Measurements from ENCODE around the gene OPALIN.

OPALIN gene, protein sequence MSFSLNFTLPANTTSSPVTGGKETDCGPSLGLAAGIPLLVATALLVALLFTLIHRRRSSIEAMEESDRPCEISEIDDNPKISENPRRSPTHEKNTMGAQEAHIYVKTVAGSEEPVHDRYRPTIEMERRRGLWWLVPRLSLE

DNA sequence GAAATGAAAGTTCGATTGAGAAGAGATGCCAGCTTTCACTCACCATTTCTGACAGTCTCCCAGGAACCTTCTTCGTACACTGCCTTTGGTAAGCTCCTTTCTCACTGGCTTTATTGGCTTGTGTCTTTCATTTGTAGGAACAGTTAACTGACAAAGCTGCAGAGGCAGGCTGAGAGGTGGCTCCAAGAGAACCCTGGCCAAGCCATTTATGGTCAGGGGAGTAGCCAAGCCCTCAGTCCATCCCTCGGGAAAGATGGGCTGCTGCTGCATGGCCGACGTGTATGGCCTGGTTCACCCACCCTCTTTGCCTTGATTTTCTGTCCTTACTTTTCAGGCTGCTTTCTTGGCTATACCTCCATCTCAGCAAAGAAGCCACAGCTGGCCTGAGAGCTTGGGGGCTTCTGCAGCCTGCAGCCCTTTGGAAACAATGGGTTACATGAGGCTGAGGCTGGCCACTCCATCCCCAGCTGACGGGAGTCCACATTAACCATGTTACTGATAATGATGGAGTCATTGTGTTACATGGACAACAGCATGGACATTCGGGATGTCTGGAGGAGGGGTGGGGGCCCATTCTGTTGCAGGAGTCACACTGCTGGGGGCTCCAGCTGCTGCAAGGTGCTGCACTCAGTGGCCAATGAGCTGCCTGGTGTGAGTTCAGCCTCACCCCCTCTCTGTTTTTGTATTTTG is at the start of gene OPALIN:
TSS of gene OPALIN (minus strand) at position 152 of the 690 bp plus-strand sequence. CDS start at position 46, 106 bp downstream.
- no peak for DNase-seq (ENCODE audit: low read depth in 2 of 3, low spot score in 1 of 3)

DNA sequence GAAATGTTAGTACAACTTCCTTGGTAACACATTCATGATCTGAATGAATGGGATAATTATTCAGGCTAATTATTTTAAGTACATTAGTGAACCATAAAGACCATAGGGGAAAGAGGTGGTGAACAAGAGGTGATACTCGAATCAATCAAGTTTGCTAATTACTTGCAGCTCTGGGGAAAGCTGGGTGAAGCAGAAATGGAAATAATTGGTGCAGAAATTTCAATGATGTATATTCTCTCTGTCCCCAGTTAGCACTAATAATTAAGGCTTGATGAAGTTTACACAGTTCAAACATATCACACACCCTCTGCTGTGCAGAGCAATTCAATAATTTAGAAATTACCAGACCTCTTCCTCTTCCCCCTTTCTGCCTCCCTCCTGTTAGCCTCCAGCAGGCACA is 49.4 kb upstream of the OPALIN start:
- DNase-seq (ENCODE audit: low read depth in 2 of 3, low spot score in 1 of 3), result no peak

DNA sequence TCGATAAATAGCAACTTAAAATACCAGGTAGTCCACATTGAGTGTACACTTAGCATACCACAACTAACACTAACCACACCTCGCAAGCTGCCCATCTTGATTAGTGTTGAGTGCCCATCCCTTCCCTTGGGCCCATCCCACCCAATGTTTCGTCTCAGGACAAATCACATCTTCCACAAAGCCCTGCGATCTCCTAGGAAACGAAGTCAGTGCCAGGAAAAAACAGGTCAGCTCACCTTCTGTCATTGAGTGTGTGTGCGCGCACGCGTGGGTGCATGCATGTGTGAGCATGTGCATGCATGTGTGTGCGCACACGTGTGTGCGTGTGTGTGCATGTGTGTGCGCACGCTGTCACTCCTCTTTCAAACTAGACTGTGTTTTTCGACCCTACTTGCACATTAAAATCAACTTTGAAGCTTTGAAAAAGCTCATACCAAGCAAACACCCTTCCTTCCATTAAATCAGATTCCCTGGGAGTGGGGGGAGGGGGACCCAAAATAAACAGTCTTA is 48.8 kb upstream of the OPALIN start:
- DNase-seq (ENCODE audit: low read depth in 2 of 3, low spot score in 1 of 3), result no peak

DNA sequence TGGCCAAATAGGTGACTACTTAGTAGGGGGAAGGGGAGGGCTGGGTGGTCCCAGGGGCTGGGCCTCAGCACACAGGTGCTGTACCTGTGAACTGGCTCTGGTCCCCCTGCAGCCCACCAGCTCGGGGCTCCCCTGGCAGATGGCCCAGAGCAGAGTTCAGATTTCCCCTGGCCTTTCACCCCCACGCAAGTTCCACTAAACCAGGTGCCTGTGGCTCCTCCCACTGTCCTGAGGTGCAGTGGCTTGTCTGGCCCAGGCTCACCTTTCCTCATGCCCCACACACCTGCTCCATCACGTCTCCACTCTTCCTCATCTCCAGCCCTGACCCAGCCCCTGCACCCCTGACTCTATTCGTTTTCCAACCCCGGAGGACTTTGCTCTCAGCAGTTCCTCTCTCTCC is 47.3 kb upstream of the OPALIN start:
- DNase-seq (ENCODE audit: low read depth in 2 of 3, low spot score in 1 of 3), result no peak

DNA sequence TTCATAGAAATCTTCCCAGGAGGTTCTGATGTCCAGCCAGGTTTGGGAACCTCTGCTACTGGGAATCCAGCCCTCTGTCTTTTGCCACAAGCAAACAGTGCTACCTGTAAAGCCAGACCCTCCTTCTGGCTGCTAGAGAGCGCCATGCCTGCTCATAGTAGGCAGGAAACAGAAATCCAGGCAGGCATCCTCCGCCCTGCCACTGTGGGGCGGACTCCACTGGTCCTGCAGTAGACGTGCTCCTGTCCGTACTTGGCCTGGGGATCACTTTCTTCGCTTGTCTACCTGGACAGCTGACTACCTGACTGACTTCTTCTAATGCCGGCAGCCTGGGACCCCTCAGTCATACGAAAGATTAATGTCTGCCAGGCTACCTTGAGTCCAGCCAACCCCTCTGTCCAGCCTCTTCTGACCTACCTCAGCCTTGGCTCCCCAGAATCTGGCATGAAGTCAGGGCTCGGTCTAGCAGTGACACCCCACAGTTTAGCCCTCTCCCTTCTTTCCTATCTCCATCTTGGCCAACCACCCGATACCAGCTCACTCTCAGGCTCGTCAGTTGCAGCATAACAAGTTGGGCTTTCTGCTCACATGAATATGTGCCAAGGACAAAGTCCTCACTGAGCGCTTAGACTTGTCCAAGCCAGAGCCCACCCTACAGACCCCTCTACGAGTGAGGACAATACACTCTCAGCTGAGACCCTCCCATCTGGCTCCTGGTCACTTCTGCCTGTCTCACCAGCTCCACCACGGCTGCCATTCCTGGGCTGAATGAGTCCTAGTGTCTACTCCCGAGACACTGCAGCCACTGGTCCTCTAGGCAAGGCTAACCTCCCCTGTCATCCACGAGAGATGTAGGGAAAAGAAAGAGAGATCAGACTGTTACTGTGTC is 43.9 kb upstream of the OPALIN start:
- DNase-seq (ENCODE audit: low read depth in 2 of 3, low spot score in 1 of 3), result no peak

DNA sequence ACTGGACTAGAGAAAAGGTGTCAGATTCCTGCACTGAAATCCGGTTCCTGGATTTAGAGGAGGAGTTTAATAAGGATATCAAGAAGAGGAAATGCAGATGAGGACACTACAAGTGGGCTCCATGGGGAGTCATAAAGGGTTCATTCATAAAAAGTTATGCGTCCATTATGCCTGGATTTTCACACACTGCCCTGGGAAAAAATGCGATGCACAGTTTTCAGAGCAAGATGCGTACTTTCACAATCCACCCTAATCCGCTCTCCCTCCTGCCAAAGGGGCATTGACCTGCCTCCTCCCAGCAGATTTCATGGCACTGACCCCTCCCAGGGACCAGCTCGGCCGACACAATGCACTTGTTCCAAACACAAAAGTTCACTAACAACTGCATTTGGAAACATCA is 42.2 kb upstream of the OPALIN start:
- DNase-seq (ENCODE audit: low read depth in 2 of 3, low spot score in 1 of 3), result no peak

DNA sequence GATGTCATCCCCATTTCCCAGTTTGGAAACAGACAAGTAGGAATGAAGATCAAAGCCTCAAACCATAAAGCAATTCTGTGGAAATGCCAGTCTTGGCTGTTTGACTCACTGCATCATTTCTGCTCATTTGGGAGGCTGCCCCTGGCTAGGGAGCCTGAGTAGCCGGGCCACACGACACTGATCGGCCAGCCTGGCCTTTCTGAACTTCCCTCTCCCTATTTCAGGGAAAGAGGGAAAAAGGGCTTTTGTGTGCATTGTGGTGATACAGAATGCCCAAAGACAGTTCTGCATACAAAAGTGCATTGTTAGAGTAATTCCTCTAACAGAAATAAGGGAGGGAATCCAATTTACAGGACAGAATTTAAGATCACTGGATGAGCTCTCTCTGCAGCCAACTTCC is 41.7 kb upstream of the OPALIN start:
- no peak for DNase-seq (ENCODE audit: low read depth in 2 of 3, low spot score in 1 of 3)

DNA sequence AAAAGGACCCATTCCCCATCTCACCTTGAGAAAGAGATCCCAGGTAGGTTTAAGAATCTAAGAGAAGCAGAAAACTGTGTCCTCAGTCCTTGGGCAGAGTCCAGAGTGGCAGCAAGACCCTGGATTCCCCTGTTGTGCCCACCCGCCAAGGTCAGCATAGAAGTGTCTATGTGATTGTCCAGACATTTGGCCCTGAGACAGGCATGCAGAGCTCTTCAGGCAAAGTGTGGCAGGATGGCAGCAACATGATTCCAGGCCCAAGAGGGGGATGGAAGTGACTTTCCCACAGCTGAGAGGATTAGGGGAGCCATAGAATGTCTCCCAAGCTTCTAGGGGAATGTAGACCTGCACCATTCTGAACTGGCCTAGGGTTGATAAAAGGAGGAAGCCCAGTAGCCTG is 39.1 kb upstream of the OPALIN start:
- DNase-seq (ENCODE audit: low read depth in 2 of 3, low spot score in 1 of 3), result no peak

DNA sequence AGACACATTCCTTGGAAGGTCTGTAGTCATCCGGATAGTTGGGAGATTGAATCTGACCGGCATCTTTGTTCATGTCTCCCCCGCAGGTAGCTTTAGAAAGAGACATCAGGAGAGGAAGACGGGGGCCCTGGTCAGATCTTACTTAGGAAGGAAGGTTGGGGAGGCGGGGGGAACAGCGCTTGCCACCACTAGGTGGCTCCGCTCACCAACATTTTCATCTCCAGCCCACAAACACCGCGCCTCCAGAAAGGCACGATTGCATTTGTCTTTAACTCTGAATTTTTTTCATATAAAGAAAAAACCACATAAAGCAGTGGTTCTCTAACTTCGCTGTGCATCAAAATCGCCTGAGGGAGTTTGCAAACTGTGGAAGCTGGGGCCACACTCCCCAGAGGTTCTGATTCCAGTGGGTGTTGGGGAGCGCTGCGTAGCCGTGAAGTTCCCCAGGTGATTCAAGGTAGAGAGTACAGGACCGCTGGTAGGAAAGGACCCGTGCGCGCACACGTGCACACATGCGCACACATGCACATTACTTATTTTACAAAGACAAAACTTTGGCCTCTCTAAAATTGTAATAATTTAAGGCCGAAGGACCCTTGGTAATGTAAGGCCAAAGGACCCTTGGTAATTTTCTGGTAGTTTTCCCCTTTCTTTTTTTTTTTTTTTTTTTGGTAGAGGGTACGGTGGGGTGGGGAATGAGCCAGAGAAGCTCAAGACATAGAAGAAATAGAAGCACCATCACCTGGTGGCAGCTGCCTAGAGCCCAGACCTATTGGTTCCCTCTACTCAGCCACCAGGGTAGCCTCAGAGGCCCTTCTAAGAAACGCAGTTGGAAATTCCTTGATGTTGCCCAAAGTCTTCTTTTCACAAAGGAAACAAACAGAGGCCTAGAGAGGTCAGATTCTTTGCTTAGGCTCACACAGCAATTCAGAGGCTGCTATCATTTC is 37.4 kb upstream of the OPALIN start:
- DNase-seq (ENCODE audit: low read depth in 2 of 3, low spot score in 1 of 3), result peak; percentile 23 to 52 (median 37)

DNA sequence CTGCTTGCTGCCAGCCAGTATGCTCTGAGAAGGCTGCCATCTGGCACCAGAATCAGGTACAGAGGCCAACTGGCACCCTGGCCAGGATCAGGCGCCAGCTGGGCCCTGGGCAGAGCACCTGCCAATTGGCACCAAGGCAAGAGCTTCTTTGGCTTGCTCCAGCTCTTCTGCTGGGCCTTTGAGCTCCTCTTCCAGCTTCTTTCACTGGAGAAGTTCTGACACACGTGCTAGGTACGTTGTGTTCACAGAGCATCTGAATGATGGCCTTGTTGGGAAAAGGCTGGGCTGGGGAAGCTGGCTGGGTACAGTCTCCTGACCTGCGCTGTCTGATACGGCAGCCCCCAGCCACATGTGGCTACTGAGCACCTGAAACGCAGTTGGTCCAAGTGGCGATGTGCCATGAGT is 31.7 kb upstream of the OPALIN start:
- no peak for DNase-seq (ENCODE audit: low read depth in 2 of 3, low spot score in 1 of 3)

DNA sequence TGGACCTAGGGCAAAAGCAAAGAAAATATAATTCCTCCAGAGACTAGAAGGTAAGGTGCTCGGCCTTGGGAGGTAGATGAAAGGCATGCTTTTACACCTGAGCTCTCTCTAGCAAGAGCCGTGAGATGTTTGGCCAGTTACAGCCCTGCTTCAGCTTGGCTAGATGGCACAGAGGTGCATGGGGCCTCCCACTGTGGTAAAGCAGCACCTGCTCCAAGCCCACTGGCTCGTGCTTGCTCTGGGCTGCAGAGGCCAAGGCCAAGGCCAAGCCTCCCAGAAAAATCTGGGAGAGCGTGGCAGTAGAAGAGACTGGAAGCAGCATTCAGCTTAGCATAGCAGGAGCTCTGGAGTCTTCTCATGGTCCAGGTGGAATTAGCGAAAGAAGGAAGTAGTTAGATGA is 31.0 kb upstream of the OPALIN start:
- DNase-seq (ENCODE audit: low read depth in 2 of 3, low spot score in 1 of 3), result no peak

DNA sequence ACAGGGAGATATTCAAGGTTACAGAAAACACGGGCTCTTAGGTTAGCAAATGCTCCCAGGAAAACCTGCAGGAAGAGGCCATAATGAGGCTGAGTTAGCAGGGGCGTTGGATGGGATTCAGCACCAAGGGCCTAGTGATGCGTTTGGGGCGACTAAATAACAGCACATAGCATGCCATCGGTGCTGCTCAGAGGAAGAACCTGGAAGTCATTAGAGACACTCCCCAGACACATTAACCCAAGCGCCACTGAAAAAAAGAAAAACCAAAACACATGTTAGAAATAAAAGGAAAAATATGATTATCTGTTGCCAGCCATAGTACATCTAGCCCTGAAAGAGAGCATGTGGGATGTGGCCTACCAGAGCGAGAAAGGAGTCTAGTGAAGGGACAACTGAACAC is 28.8 kb upstream of the OPALIN start:
- DNase-seq (ENCODE audit: low read depth in 2 of 3, low spot score in 1 of 3), result no peak

DNA sequence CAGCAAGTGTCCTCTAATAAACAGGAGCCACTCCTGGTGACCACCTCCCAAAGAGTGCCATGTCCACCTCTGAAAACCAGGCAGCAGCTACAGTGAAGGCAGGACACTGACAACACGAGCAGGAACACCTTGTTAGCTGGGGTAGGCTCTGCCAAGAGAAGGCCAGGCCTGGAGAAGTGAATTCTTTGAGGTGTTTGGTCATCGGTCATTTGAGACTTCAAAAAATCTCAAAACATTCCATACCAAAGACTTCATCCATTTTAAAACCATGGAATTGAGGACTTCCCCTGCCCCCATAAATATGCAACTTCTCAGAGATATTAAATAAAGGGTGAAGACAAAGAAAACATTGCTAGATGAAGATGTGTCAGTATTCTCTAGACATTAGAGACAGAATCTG is 28.4 kb upstream of the OPALIN start:
- no peak for DNase-seq (ENCODE audit: low read depth in 2 of 3, low spot score in 1 of 3)

DNA sequence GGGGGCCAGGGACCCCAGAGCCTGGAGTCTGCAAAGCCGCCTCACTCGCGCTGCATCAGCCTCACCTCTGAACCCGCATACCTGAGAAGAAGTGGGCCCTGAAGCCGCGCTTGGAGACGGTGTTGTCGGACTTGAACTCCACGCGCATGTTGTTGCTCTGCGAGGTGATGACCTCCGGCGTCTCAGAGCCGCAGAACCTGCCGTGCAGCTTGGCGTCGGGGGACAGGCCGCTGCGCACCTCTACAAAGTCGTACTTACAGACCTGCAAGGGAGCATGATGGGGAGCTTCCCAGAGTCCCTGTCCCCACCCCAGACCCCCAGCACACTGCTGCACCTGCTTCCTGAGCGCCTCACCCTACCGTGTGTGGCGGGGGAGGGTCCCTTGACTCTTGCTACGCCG is 25.7 kb upstream of the OPALIN start:
- no peak for DNase-seq (ENCODE audit: low read depth in 2 of 3, low spot score in 1 of 3)

DNA sequence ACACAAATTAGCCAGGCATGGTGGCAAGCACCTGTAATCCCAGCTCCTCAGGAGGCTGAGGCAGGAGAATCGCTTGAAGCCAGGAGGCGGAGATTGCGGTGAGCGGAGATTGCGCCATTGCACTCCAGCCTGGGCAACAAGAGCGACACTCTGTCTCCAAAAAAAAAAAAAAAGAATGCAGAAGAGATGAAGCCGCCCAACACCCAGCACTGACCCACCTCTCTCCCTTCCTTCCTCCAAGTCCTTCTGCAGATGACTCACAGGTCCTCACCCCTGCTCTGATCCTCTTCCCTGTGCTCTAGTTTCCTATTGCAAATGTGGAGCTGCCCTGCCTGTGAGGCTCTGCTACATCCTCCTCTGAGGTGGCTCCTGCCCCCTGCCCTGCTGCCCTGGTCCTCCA is 22.0 kb upstream of the OPALIN start:
- DNase-seq (ENCODE audit: low read depth in 2 of 3, low spot score in 1 of 3), result no peak

DNA sequence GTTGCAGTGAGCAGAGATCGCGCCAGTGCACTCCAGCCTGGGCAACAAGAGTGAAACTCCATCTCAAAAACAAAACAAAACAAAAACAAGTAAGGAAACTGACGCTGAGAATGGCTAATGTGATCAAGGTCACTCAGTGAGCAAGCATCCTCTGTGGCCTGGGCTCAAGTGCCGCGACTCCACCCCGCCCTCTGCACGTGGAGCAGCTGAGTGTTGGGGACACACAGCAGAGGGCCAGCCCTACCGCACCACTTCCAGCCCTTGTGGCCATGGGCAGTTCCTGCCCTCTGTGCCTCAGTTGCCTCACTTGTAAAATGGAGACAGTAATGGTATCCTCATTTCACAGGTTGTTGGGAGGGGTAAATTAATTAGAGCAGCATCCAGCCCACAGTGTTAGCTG is 21.0 kb upstream of the OPALIN start:
- DNase-seq (ENCODE audit: low read depth in 2 of 3, low spot score in 1 of 3), result no peak

DNA sequence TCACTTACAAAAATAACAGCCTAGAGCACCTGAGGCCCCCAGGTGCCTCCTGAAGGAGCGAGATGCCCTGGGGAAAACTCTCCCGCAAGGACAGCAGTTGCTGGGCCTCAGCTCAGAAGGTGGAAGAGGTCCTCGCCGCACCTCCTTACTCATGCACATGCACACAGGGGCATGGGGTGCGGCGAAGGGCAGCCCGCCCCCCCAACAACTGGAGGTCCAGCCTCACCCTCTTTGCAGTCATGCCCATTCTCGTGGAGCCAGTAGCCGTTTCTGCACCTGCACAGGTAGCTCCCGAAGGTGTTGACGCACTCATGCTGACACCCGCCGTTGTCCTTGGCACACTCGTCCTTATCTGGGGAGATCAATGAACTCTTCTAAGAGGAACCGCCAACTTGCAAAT is 19.9 kb upstream of the OPALIN start:
- DNase-seq (ENCODE audit: low read depth in 2 of 3, low spot score in 1 of 3), result no peak

DNA sequence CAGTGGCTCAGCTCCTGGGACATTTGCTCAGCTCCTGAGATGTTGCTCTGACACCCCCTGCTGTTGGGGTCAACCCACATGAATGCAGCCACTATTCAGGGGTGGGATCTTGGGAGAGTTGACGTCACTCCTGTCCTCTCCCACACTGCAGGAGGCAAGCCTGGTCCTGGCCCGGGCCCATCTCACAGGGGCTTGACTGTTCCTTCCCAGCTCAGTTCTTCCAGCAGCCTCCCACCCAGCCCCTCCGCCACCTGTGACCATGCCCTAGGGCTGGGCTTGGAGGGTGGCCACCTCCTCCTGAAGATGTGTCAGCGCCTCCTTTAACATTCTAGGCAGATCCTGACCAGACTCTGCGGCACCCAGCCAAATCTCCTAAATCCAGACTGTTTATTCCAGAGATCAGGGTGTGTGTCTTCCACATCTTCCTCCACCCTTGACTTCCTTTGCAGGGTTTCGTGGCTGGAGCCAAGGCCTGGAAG is 19.1 kb upstream of the OPALIN start:
- no peak for DNase-seq (ENCODE audit: low read depth in 2 of 3, low spot score in 1 of 3)

DNA sequence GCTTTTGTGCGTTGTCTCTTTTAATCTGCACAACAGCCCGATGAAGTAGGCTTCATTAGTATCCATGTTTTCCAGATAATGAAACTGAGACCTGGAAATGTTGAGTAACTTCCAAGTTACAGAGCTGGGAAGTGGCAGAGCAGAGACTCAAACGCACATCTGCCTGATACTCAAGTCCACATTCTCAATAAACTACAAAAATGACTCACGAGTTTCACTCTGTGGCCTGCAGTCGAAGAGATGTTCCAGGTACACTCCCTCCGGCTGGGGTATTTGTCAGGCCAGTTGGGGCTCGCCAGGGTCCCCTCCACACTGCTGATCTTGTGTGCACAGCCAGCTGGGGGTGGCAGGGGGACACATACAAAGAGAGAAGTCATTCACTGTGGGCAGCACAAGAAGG is 17.7 kb upstream of the OPALIN start:
- no peak for DNase-seq (ENCODE audit: low read depth in 2 of 3, low spot score in 1 of 3)

DNA sequence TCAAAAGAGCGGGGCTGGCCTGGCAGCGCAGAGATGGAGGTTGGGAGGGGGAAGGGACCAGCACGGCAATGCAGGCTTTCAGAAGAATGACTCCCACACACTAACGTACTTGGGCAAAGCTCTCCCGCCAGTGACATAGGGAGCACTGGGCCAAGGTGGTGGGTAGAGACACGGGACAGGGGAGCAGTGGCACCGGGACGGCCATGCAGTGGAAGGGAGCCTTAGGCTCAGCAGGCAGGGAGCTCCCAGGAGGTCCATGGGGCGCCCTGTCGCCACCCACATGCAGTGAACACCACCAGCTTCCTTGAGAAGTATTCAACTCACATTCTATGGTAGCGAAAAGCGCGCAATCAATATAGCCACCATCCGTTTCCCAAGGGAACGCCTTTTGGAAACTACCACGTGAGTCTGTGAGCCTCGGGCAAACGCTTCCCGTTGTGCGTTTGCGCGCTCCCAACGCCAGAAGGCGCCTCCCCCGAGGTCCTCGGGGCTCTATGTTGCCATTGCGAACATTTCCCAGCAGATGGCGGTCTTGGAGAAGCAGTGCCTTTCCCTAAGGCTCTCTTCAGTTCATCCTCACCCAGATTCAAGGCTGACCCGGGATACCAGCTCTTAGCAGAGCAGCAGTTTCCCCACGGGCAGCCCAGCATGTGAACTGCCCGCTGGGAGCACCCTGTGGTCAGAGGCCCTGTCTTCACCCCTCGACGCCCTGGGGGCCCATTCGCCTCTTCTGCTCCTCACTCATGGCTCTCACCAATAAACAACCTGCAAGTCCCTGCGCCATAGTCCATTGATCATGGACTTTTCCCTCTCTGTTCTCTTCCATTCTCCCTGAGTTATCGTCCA is 16.4 kb upstream of the OPALIN start:
- DNase-seq (ENCODE audit: low read depth in 2 of 3, low spot score in 1 of 3), result peak; percentile 61 to 83 (median 70)
